GM21381 (cell line): Measurements from ENCODE around the gene PCDHB3.
"Not testable (repeated sequence)": the region's sequence is repeated elsewhere in the genome, so short reads cannot be mapped to it uniquely, and the experiment has no call there.

Experiments
- ATAC-seq: cut with Tn5 transposase; IDR thresholded peaks from one replicate; pipeline ENCODE4 v1.9.1; 2021; ENCODE audit warnings: mild to moderate bottlenecking, moderate library complexity; ENCODE audit not compliant: unreplicated experiment

Gene PCDHB3

DNA sequence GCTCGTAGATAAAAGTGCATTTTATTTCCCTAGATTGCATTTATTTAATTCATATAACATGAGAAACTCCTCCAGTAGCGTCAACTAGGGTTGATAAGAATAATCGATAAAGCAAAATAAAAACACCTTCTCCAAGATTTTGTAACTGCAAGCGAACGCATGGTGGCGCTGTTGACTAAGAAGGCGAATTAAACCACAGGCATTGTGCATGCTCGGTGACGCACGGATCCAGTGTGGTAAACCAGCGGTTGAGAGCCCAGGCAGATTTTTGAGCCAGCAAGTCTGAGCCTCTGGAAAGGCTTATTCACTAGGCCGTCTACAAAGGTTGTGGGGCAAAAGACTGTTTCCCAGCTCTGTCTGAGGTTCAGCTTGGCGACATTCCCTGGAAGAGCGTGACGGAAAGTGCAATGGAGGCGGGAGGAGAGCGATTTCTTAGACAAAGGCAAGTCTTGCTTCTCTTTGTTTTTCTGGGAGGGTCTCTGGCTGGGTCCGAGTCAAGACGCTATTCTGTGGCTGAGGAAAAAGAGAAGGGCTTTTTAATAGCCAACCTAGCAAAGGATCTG is at the start of gene PCDHB3:
PCDHB3 (plus strand) TSS at position 231 of the 563 bp plus-strand sequence; CDS start at position 408, 177 bp downstream.
- ATAC-seq: no peak

DNA sequence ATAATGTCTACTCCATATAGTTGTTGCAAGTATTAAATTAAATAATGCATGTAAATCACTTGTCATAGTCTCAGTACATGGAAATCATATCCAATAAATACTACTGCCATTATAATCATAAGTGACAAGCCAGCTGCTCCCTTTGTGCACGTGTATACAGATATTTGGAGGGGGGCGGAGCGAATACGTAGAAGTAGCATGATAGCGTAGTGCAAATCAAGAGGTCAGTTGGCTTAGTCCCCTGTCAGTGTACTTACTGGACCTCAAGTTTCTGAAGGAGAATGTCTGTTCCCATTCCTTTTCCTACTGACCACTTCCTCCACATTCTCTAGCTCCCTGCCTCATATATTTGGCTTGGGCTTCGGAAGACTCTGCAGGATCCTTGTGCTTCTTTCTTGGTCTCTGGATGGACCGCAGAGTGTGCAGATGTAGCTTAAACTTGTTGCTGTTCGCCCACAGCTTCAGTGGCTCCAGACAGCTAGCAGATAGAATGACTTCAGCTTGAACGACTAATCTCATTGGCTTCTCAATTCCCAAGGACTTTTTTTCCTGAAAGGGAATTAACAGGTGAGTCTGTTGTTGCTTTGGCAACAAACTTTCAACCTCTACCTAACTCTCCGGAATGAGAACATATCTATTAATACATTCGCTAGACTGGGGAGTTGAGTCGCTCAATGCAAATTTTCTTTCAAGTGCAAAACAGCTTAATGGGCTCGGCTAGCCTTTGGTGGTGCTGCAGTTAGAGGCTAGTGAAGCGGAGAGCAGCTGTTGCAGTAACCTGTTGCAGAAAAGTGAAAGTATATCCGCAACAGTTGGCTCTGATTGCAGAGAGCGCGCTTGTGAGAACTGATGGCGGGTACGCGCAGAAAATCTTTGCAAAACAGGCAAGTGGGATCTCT is 49.4 kb upstream of the PCDHB3 start, which contains the start of gene PCDHB1:
PCDHB1 (plus strand) TSS at position 753 of the 899 bp plus-strand sequence; CDS start at position 850, 97 bp downstream.
- no peak for ATAC-seq

DNA sequence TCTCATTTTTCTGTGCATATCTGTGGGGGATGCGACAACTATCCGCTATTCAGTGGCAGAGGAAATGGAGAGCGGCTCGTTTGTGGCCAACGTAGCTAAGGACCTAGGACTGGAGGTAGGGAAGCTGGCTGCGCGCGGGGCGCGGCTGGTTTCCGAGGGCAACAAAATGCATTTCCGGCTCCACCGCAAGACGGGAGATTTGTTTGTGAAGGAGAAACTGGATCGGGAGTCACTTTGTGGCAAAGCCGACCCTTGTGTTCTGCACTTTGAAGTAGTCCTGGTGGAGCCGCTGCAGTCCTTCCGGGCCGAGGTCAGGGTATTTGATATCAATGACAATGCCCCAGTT is 48.8 kb upstream of the PCDHB3 start:
- no peak for ATAC-seq

DNA sequence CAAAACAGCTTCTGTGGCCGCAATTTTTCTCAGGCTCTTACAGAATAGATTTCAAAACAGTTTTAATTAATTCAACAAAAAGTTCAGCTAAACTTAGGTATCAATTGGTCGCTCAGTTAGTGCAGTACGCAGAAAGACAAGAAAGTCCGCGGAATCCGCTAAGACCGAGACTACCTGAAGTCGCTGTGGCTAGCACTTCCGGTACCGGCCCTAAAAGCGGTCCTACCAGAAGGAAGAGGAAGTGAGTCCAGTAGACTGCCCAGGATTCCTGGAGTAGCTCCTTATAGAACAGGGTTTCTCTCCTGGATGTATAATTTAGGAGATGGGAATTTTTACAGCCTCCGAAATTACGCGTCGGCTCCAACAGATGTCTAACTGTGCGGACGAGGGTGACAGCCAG is 22.4 kb upstream of the PCDHB3 start:
- no peak for ATAC-seq

DNA sequence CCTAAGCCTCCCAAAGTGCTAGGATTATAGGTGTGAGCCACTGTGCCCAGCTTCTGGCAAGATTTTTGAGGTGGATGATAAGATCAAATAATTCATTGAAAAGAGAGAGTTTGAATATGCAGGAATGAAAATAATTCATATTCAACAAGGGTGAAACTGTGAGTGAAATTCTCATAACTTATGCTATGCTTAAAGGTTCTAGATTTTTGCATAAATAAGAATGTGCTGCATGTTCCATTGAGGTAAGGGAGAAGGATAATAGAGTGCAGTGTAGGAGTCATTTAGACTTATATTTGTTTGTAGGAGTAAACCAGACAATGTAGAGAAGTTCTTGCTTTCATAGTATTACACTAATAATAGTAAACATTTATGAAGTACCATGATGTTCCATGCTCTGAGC is 18.0 kb upstream of the PCDHB3 start:
- ATAC-seq: no peak

DNA sequence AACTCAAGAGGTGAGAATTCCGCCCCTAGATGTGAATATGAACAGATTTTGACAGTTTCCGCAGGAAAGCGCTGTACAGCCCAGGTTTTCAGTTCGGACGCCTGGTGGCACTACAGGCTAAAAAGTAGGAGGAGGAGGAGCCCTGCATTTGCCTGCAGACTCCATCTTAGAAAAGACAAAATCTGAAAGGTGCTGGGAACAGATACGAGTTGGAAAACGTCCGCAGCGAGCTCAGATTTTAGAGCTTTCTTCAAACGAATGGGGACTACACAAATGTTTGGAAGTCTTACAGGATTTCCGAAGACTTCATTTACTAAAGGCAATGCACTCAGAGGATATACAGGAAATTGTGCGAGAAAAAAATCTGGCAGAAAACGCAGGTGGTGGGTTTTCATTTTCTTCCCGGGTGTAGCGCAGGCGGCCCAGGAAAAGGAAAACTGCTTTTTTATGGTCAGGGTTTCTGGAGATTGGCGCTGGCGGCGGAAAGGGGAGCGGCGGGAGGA is 15.7 kb upstream of the PCDHB3 start:
- no peak for ATAC-seq

DNA sequence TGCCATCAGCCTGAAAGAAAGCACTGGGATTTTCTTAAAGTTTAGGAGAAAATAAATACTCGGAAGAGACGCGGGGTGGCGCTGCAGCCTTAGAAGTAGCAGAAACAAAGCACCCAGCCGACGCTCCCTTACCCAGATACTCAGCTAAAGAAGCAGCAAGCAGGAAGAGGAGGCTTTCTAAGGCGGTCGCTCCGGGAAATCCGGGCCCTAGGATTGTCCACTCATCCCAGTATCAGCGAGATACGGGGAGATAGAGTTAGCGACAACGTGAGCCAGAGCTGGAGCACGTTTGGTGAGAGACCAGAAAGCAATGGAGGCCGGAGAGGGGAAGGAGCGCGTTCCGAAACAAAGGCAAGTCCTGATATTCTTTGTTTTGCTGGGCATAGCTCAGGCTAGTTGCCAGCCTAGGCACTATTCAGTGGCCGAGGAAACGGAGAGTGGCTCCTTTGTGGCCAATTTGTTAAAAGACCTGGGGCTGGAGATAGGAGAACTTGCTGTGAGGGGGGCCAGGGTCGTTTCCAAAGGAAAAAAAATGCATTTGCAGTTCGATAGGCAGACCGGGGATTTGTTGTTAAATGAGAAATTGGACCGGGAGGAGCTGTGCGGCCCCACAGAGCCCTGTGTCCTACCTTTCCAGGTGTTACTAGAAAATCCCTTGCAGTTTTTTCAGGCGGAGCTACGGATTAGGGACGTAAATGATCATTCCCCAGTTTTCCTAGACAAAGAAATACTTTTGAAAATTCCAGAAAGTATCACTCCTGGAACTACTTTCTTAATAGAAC is 5.6 kb upstream of the PCDHB3 start, which contains the start of gene PCDHB2:
PCDHB2 (plus strand) TSS at position 135 of the 782 bp plus-strand sequence; CDS start at position 311, 176 bp downstream.
- ATAC-seq: no peak

DNA sequence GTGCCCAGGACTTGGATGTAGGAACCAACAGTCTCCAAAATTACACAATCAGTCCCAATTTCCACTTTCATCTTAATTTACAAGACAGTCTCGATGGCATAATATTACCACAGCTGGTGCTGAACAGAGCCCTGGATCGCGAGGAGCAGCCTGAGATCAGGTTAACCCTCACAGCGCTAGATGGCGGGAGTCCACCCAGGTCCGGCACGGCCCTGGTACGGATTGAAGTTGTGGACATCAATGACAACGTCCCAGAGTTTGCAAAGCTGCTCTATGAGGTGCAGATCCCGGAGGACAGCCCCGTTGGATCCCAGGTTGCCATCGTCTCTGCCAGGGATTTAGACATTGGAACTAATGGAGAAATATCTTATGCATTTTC is 5.0 kb upstream of the PCDHB3 start:
- ATAC-seq: no peak

DNA sequence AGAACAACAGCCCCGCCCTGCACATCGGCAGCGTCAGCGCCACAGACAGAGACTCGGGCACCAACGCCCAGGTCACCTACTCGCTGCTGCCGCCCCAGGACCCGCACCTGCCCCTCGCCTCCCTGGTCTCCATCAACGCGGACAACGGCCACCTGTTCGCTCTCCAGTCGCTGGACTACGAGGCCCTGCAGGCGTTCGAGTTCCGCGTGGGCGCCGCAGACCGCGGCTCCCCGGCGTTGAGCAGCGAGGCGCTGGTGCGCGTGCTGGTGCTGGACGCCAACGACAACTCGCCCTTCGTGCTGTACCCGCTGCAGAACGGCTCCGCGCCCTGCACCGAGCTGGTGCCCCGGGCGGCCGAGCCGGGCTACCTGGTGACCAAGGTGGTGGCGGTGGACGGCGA is 4.1 kb upstream of the PCDHB3 start:
- ATAC-seq: not testable (repeated sequence)

DNA sequence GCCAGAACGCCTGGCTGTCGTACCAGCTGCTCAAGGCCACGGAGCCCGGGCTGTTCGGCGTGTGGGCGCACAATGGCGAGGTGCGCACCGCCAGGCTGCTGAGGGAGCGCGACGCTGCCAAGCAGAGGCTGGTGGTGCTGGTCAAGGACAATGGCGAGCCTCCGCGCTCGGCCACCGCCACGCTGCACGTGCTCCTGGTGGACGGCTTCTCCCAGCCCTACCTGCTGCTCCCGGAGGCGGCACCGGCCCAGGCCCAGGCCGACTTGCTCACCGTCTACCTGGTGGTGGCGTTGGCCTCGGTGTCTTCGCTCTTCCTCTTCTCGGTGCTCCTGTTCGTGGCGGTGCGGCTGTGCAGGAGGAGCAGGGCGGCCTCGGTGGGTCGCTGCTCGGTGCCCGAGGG is 3.7 kb upstream of the PCDHB3 start:
- not testable (repeated sequence) for ATAC-seq

DNA sequence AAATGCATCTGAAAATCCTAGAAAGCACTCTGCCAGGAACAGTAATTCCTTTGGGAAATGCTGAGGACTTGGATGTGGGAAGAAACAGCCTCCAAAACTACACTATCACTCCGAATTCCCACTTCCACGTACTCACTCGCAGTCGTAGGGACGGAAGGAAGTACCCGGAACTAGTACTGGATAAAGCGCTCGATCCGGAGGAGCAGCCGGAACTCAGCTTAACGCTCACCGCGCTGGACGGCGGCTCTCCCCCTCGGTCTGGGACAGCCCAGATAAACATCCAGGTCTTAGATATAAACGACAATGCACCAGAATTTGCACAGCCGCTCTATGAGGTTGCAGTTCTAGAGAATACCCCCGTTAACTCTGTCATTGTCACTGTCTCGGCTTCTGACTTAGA is 786 bp downstream of the PCDHB3 start:
- ATAC-seq: no peak

DNA sequence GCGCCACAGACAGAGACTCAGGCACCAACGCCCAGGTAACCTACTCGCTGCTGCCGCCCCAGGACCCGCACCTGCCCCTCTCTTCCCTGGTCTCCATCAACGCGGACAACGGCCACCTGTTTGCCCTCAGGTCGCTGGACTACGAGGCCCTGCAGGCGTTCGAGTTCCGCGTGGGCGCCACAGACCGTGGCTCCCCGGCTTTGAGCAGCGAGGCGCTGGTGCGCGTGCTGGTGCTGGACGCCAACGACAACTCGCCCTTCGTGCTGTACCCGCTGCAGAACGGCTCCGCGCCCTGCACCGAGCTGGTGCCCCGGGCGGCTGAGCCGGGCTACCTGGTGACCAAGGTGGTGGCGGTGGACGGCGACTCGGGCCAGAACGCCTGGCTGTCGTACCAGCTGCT is 1.8 kb downstream of the PCDHB3 start:
- not testable (repeated sequence) for ATAC-seq

DNA sequence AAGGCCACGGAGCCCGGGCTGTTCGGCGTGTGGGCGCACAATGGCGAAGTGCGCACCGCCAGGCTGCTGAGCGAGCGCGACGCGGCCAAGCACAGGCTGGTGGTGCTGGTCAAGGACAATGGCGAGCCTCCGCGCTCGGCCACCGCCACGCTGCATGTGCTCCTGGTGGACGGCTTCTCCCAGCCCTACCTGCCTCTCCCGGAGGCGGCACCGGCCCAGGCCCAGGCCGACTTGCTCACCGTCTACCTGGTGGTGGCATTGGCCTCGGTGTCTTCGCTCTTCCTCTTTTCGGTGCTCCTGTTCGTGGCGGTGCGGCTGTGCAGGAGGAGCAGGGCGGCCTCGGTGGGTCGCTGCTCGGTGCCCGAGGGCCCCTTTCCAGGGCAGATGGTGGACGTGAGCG is 2.2 kb downstream of the PCDHB3 start:
- not testable (repeated sequence) for ATAC-seq

DNA sequence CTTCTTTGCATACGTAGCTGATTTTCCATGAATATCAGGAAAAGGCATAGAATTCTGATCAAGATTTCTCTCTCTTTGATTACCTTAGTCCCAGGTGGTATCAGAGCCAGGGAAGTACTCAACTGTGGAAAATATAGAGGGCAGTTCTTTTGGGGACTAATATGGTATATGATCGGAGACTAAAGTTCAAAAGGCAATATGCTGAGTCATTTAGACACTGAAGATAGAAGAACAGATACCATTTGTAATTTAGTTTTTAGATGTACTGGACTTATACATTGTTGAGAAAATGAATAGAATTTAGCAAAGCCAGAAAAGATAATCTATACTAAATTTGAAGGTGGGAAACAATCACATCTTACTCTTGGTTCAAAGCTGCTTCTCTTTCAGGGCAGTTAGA is 5.1 kb downstream of the PCDHB3 start:
- no peak for ATAC-seq

DNA sequence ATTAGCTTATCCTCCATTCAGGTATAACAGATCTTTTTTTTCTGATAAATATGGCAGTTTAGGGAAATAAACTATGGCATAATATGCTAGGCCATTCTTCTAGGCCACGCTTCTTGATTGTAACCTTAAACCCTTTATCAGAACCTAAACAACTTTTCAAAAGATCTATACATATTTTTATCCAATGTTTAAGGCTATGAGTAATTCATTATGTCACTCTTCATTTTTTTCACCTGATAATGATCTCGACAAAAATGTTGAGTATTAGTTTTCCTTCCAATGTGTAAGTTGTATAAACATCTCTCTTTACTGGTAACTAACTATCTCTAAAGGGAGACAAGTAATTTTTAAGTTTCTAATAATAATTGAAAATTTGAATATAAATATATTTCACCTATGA is 19.0 kb downstream of the PCDHB3 start:
- no peak for ATAC-seq

DNA sequence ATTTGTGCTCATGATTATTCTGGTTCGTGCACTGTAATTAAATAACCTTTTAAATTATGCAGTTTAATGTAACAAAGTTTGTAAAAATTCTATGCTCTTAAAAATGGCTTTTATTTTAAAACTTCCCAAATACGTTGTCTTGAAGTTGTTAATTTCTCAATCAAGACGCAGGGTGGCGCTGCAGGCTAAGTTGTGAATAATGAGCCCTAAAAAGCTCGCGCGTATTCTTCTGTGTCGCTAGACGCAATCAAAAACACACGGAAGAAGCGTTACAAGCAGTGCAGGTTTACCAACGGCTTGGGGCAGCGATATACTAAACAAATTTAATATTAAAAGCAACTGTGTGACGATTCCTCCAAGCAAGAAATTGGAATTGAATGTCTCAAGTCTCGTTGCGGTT is 21.3 kb downstream of the PCDHB3 start, which contains the start of gene PCDHB4:
PCDHB4 (plus strand) TSS at position 256 of the 400 bp plus-strand sequence. CDS start 181 bp downstream, outside the sequence.
- no peak for ATAC-seq

DNA sequence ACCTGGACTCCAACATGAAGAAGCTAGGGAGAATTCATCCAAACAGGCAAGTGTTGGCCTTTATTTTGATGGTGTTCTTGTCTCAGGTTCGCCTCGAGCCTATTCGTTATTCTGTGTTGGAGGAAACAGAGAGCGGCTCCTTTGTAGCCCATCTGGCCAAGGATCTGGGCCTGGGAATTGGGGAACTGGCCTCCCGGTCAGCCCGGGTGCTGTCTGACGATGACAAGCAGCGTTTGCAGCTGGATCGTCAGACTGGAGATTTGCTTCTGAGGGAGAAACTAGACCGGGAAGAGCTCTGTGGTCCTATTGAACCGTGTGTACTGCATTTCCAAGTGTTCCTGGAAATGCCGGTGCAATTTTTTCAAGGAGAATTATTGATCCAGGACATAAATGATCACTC is 21.7 kb downstream of the PCDHB3 start:
- no peak for ATAC-seq

DNA sequence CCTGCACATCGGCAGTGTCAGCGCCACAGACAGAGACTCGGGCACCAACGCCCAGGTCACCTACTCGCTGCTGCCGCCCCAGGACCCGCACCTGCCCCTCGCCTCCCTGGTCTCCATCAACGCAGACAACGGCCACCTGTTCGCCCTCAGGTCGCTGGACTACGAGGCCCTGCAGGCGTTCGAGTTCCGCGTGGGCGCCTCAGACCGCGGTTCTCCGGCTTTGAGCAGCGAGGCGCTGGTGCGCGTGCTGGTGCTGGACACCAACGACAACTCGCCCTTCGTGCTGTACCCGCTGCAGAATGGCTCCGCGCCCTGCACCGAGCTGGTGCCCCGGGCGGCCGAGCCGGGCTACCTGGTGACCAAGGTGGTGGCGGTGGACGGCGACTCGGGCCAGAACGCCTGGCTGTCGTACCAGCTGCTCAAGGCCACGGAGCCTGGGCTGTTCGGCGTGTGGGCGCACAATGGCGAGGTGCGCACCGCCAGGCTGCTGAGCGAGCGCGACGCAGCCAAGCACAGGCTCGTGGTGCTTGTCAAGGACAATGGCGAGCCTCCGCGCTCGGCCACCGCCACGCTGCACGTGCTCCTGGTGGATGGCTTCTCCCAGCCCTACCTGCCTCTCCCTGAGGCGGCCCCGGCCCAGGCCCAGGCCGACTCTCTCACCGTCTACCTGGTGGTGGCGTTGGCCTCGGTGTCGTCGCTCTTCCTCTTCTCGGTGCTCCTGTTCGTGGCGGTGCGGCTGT is 23.3 kb downstream of the PCDHB3 start:
- not testable (repeated sequence) for ATAC-seq

DNA sequence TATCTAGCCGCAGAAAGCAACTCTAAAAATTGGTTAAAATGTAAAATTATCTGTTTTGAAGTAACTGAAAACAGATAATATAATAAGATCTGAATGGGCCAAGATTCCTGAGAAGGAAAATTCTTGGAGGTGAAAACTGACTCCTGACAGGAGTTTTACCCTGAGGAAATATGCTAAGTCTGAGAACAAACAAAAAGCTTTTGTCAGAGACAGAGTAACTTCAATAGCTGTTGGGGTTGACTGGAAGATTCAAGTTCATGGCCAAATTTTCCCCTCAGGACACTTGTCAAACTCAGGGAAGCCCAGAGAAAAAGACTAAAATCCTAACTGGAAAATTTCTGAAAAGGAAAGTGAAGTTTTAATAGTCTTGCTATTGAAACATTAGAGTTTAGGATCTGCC is 27.0 kb downstream of the PCDHB3 start:
- ATAC-seq: no peak

DNA sequence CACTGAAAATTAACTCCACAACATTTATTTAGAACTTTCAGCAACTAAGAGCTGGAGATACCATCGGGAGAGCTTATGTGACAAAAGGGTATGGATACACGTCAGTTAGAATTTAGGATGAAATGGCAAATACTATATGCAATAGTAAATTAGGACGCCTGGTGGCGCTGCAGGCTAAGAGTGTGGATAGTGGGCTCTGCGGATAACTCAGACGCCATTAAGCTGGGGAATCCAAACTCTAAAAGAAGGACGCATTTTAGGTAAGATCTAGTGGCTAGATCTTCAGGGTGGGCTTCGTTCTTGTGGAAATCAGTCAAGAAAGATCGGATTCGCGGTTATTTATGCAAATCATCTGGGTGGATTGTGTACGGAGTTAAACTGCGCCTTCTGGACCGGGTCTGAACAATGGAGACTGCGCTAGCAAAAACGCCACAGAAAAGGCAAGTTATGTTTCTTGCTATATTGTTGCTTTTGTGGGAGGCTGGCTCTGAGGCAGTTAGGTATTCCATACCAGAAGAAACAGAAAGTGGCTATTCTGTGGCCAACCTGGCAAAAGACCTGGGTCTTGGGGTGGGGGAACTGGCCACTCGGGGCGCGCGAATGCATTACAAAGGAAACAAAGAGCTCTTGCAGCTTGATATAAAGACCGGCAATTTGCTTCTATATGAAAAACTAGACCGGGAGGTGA is 34.9 kb downstream of the PCDHB3 start, which contains the start of gene PCDHB5:
PCDHB5 (plus strand) TSS at position 177 of the 688 bp plus-strand sequence; CDS start at position 406, 229 bp downstream.
- no peak for ATAC-seq
